HG03139 (cell line): ENCODE measurements around the gene DENND5B.
"Not testable (repeated sequence)": the region's sequence is repeated elsewhere in the genome, so short reads cannot be mapped to it uniquely, and the experiment has no call there.

Experiments used
- ATAC-seq: cut with Tn5 transposase; IDR thresholded peaks from one replicate; pipeline ENCODE4 v1.9.1; 2021; ENCODE audit not compliant: unreplicated experiment

Gene DENND5B

GRCh38 chr12:31388713-31389112 is 202.2 kb downstream of the DENND5B start:
- no peak for ATAC-seq

- ATAC-seq: no peak
Measured at GRCh38 chr12:31387466-31387865, 203.5 kb downstream of the DENND5B start.

- no peak for ATAC-seq
Measured at GRCh38 chr12:31387011-31387410, 203.9 kb downstream of the DENND5B start.

GRCh38 chr12:31386364-31386777 is 204.6 kb downstream of the DENND5B start:
- no peak for ATAC-seq

- not testable (repeated sequence) for ATAC-seq
Measured at GRCh38 chr12:31377210-31377609, 213.7 kb downstream of the DENND5B start.

- ATAC-seq: not testable (repeated sequence)
Measured at GRCh38 chr12:31375422-31375821, 215.5 kb downstream of the DENND5B start.

GRCh38 chr12:31371256-31371620 is 219.7 kb downstream of the DENND5B start:
- ATAC-seq: no peak

- no peak for ATAC-seq
Measured at GRCh38 chr12:31370531-31371255, 220.2 kb downstream of the DENND5B start.

- ATAC-seq: no peak
Measured at GRCh38 chr12:31369712-31370521, 221.0 kb downstream of the DENND5B start.

- no peak for ATAC-seq
Measured at GRCh38 chr12:31368666-31369361, 222.1 kb downstream of the DENND5B start.

- no peak for ATAC-seq
Measured at GRCh38 chr12:31366104-31366621, 224.8 kb downstream of the DENND5B start.

- ATAC-seq: no peak
Measured at GRCh38 chr12:31363831-31364230, 227.1 kb downstream of the DENND5B start.

- peak; percentile 15 for ATAC-seq
Measured at GRCh38 chr12:31363416-31363809, 227.5 kb downstream of the DENND5B start.

GRCh38 chr12:31362759-31363415 is 228.0 kb downstream of the DENND5B start:
- peak; percentile 70 for ATAC-seq

GRCh38 chr12:31362115-31362758 is 228.7 kb downstream of the DENND5B start:
- ATAC-seq: peak; percentile 31

- ATAC-seq: no peak
Measured at GRCh38 chr12:31361730-31362114, 229.2 kb downstream of the DENND5B start.

- no peak for ATAC-seq
Measured at GRCh38 chr12:31355747-31356107, 235.2 kb downstream of the DENND5B start.

- no peak for ATAC-seq
Measured at GRCh38 chr12:31353750-31354708, 236.9 kb downstream of the DENND5B start.

GRCh38 chr12:31346267-31346666 is 244.7 kb downstream of the DENND5B start:
- no peak for ATAC-seq
